Neural progenitor cell (in vitro differentiated cells): ENCODE measurements around the gene SPEF1. TPM values are rescaled to one million over a fixed set of nuclear protein-coding genes. Genes with fewer than 3 reads are reported as not detected.
A peak's percentile ranks its signal among the peaks of the same experiment; 100 is the strongest.
"Not testable (repeated sequence)": the region's sequence is repeated elsewhere in the genome, so short reads cannot be mapped to it uniquely, and the experiment has no call there.

ENCODE experiments used
- DNase-seq: peaks from one replicate; pipeline ENCODE4 v3.0.0-alpha.2; 2016; ENCODE audit warnings: low spot score
- H2AFZ ChIP-seq: fragments of 200-600 bp; sonication (generic); replicated peaks from 2 replicates; pipeline ENCODE4 v1.6.1; 2016; ENCODE audit warnings: antibody characterized with exemption
- H3F3A ChIP-seq: fragments of 200-600 bp; sonication (generic); 2 replicates; pipeline ENCODE4 v1.6.1; 2016; ENCODE audit warnings: antibody characterized with exemption, low read depth
- H3K27ac ChIP-seq: fragments of 200-600 bp; sonication (generic); 2 replicates; pipeline ENCODE4 v1.5.1; 2016; ENCODE audit warnings: mild to moderate bottlenecking
- H3K27me3 ChIP-seq: fragments of 200-600 bp; sonication (generic); 2 replicates; pipeline ENCODE4 v1.6.1; 2016; ENCODE audit warnings: mild to moderate bottlenecking, moderate library complexity
- H3K36me3 ChIP-seq: fragments of 200-600 bp; sonication (generic); 2 replicates; pipeline ENCODE4 v1.5.1; 2016
- H3K4me1 ChIP-seq: fragments of 200-600 bp; sonication (generic); 2 replicates; pipeline ENCODE4 v1.6.1; 2016; ENCODE audit warnings: mixed run types
- H3K4me2 ChIP-seq: fragments of 200-600 bp; sonication (generic); 2 replicates; pipeline ENCODE4 v1.6.1; 2016
- H3K4me3 ChIP-seq: fragments of 200-600 bp; sonication (generic); 2 replicates; pipeline ENCODE4 v1.5.1; 2016
- H3K79me2 ChIP-seq: fragments of 200-600 bp; sonication (generic); 2 replicates; pipeline ENCODE4 v1.6.1; 2016; ENCODE audit warnings: low read depth
- H3K9ac ChIP-seq: fragments of 200-600 bp; sonication (generic); 2 replicates; pipeline ENCODE4 v1.6.1; 2016
- H3K9me3 ChIP-seq: fragments of 200-600 bp; sonication (generic); 2 replicates; pipeline ENCODE4 v1.5.1; 2016; ENCODE audit warnings: low read depth
- H4K20me1 ChIP-seq: fragments of 200-600 bp; sonication (generic); 2 replicates; pipeline ENCODE4 v1.6.1; 2016; ENCODE audit warnings: low read depth
- H3K27ac Mint-ChIP-seq: 3 replicates; pipeline ENCODE4 v1.8.0; 2021; ENCODE audit warnings: mixed read lengths
- H3K27me3 Mint-ChIP-seq: 2 replicates; pipeline ENCODE4 v1.8.0; 2022; ENCODE audit warnings: low read depth, mild to moderate bottlenecking, inconsistent platforms, moderate library complexity, mixed read lengths; ENCODE audit not compliant: insufficient read depth
- H3K36me3 Mint-ChIP-seq: 3 replicates; pipeline ENCODE4 v1.8.0; 2021; ENCODE audit warnings: mixed read lengths
- H3K4me1 Mint-ChIP-seq: 3 replicates; pipeline ENCODE4 v1.8.0; 2021; ENCODE audit warnings: mixed read lengths
- H3K4me3 Mint-ChIP-seq: 3 replicates; pipeline ENCODE4 v1.8.0; 2021; ENCODE audit warnings: mild to moderate bottlenecking, moderate library complexity, mixed read lengths
- H3K9me3 Mint-ChIP-seq: 3 replicates; pipeline ENCODE4 v1.8.0; 2020; ENCODE audit warnings: mixed read lengths
- CTCF ChIP-seq: fragments of 200-600 bp; sonication (generic); IDR thresholded peaks from 2 replicates; pipeline ENCODE4 v1.5.1; 2017; ENCODE audit warnings: antibody characterized with exemption, mild to moderate bottlenecking
- EZH2 ChIP-seq: fragments of 200-600 bp; sonication (generic); IDR thresholded peaks from 2 replicates; pipeline ENCODE4 v1.6.1; 2017; ENCODE audit warnings: antibody characterized with exemption, mild to moderate bottlenecking, moderate library complexity
- EZH2phosphoT487 ChIP-seq: fragments of 200-600 bp; sonication (generic); IDR thresholded peaks from 2 replicates; pipeline ENCODE4 v1.6.1; 2017; ENCODE audit warnings: antibody characterized with exemption
- total RNA-seq: library from RNA; depleted of rRNA; stranded (reverse); fragments of >200 nt; gene quantifications from 2 replicates; pipeline ENCODE4 v1.2.3, GENCODE V29; 2015; ENCODE audit warnings: low replicate concordance

SPEF1 gene
- total RNA-seq = 0.34 and 1.2 TPM in 2 replicates

- Mint-ChIP-seq H3K9me3 (peaks cover 3% of the 10 kb centered on the region), H3K27ac (peak within 1 kb of the TSS; percentile 42), H3K4me3 (peak within 1 kb of the TSS; percentile 81), H3K36me3 (peaks cover 9% of the 10 kb centered on the region), H3K27me3 (peaks cover 34% of the 10 kb centered on the region), H3K4me1 (peaks cover 34% of the 10 kb centered on the region)
- H3K36me3 ChIP-seq = no peaks in the 10 kb centered on the region
- no peak for TF ChIP-seq EZH2
- TF ChIP-seq CTCF = peak; percentile 61
- H3K4me1 ChIP-seq = peaks cover 8% of the 10 kb centered on the region
- H3K27ac ChIP-seq = no peak within 1 kb of the TSS
- peaks cover 36% of the 10 kb centered on the region for H4K20me1 ChIP-seq
- peaks cover 32% of the 10 kb centered on the region for H3F3A ChIP-seq
- peak within 1 kb of the TSS; percentile 39 for H2AFZ ChIP-seq
- H3K9me3 ChIP-seq = no peaks in the 10 kb centered on the region
- peak within 1 kb of the TSS; percentile 85 for H3K4me2 ChIP-seq
- no peak within 1 kb of the TSS for H3K9ac ChIP-seq
- peak; percentile 97 for DNase-seq
- peaks cover 21% of the 10 kb centered on the region for H3K79me2 ChIP-seq
- H3K27me3 ChIP-seq = peaks cover 58% of the 10 kb centered on the region
- peak within 1 kb of the TSS; percentile 42 for H3K4me3 ChIP-seq
Measured at GRCh38 chr20:3781153-3781910, at the start of gene SPEF1. Gene SPEF1, minus strand, starts transcription at chr20:3781448. Its CDS starts 161 bp downstream, at chr20:3781287.

- not testable (repeated sequence) for H3K9me3 Mint-ChIP-seq
Measured at GRCh38 chr20:3829891-3830290, 48.6 kb upstream of the SPEF1 start.

GRCh38 chr20:3828798-3829197 lies 47.5 kb upstream of the SPEF1 start:
- Histone ChIP-seq H3K9ac (no peak overlapping the region), H2AFZ (no peak overlapping the region), H3K9me3 (no peaks in the 10 kb centered on the region), H3F3A (no peaks in the 10 kb centered on the region), H4K20me1 (no peaks in the 10 kb centered on the region), H3K4me3 (no peak overlapping the region), H3K36me3 (no peaks in the 10 kb centered on the region), H3K79me2 (no peaks in the 10 kb centered on the region), H3K4me1 (no peaks in the 10 kb centered on the region), H3K27me3 (no peaks in the 10 kb centered on the region), H3K4me2 (no peak overlapping the region), H3K27ac (no peak overlapping the region)
- Mint-ChIP-seq H3K27ac (no peak overlapping the region), H3K36me3 (peaks cover 10% of the 10 kb centered on the region), H3K27me3 (no peaks in the 10 kb centered on the region), H3K4me3 (no peak overlapping the region), H3K4me1 (peaks cover 7% of the 10 kb centered on the region), H3K9me3 (no peaks in the 10 kb centered on the region)
- no peak for DNase-seq
- TF ChIP-seq CTCF (no peak), EZH2 (no peak), EZH2phosphoT487 (no peak)

More at GRCh38 chr20:3829891-3830290, 48.6 kb upstream of the SPEF1 start:
- H3K27ac ChIP-seq, H3K9ac ChIP-seq, H3K36me3 ChIP-seq, H3K4me3 Mint-ChIP-seq, H3K27ac Mint-ChIP-seq, H3K4me3 ChIP-seq, H3K27me3 ChIP-seq, H3F3A ChIP-seq, H3K9me3 ChIP-seq, H3K27me3 Mint-ChIP-seq, H3K4me1 ChIP-seq, H4K20me1 ChIP-seq, H3K4me2 ChIP-seq, H3K79me2 ChIP-seq, H2AFZ ChIP-seq, H3K36me3 Mint-ChIP-seq, H3K4me1 Mint-ChIP-seq, DNase-seq: not testable (repeated sequence)

GRCh38 chr20:3826420-3826819 lies 45.2 kb upstream of the SPEF1 start:
- Histone ChIP-seq H3K4me2 (no peak overlapping the region), H3K9ac (no peak overlapping the region), H3K27me3 (no peaks in the 10 kb centered on the region), H3F3A (peaks cover 2% of the 10 kb centered on the region), H3K27ac (no peak overlapping the region), H3K9me3 (no peaks in the 10 kb centered on the region), H3K79me2 (no peaks in the 10 kb centered on the region), H3K4me3 (no peak overlapping the region), H3K36me3 (no peaks in the 10 kb centered on the region), H2AFZ (no peak overlapping the region), H3K4me1 (peaks cover 1% of the 10 kb centered on the region), H4K20me1 (no peaks in the 10 kb centered on the region)
- no peak for TF ChIP-seq EZH2phosphoT487
- no peak for TF ChIP-seq EZH2
- no peak for TF ChIP-seq CTCF
- DNase-seq = no peak
- Mint-ChIP-seq H3K36me3 (peaks cover 7% of the 10 kb centered on the region), H3K27me3 (no peaks in the 10 kb centered on the region), H3K4me1 (peaks cover 12% of the 10 kb centered on the region), H3K27ac (peak overlapping the region; percentile 85), H3K9me3 (no peaks in the 10 kb centered on the region), H3K4me3 (no peak overlapping the region)
